ENCODE measurements around the gene OR8B4.
"Not testable (repeated sequence)": the region's sequence is repeated elsewhere in the genome, so short reads cannot be mapped to it uniquely, and the experiment has no call there.

Gene OR8B4

DNA sequence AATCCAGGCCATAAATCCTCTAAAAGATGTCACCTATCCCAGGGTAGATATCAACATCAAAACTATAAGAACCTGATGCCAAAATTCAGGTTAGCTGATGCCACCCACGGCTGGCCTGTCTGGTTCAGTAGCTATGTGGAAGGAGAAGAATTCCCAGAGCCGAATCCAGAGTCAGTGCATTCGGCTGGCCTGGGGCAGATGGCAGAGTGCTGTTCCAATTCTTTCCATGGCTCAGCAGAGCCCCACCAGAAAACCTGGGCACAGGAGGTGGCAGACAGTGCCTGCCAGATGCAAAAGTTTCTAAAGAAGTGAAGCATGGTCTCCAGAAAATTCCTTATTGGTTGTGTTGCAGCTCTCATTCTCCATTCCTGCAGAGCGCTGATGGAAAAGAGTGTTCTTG, 40.7 kb upstream of the OR8B4 start:
- no peak for TF ChIP-seq MAX (IDR thresholded peaks at IDR 0.05; ENCODE audit: low read depth, low read length)
- no peak for TF ChIP-seq MYC (IDR thresholded peaks at IDR 0.05; ENCODE audit: low read depth, low read length)
- TF ChIP-seq, protein P1, sequence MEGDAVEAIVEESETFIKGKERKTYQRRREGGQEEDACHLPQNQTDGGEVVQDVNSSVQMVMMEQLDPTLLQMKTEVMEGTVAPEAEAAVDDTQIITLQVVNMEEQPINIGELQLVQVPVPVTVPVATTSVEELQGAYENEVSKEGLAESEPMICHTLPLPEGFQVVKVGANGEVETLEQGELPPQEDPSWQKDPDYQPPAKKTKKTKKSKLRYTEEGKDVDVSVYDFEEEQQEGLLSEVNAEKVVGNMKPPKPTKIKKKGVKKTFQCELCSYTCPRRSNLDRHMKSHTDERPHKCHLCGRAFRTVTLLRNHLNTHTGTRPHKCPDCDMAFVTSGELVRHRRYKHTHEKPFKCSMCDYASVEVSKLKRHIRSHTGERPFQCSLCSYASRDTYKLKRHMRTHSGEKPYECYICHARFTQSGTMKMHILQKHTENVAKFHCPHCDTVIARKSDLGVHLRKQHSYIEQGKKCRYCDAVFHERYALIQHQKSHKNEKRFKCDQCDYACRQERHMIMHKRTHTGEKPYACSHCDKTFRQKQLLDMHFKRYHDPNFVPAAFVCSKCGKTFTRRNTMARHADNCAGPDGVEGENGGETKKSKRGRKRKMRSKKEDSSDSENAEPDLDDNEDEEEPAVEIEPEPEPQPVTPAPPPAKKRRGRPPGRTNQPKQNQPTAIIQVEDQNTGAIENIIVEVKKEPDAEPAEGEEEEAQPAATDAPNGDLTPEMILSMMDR (IDR thresholded peaks at IDR 0.05; ENCODE audit: low read depth, low read length): no peak
- TF ChIP-seq POLR2A (IDR thresholded peaks at IDR 0.05; ENCODE audit: extremely low read depth, insufficient read length): no peak
- no peak overlapping the region for H3K4me3 ChIP-seq (ENCODE audit: low read depth, low read length)
- no peak for DNase-seq (ENCODE audit: low read depth)

- no peak for TF ChIP-seq POLR2A (IDR thresholded peaks at IDR 0.05; ENCODE audit: extremely low read depth, insufficient read length)
- TF ChIP-seq MAX (IDR thresholded peaks at IDR 0.05; ENCODE audit: low read depth, low read length): no peak
- TF ChIP-seq, protein P1 (IDR thresholded peaks at IDR 0.05; ENCODE audit: low read depth, low read length): no peak
- no peak for TF ChIP-seq MYC (IDR thresholded peaks at IDR 0.05; ENCODE audit: low read depth, low read length)
- no peak overlapping the region for H3K4me3 ChIP-seq (ENCODE audit: low read depth, low read length)
- no peak for DNase-seq (ENCODE audit: low read depth)
Measured at GRCh38 chr11:124463990-124464389, 39.3 kb upstream of the OR8B4 start.

DNA sequence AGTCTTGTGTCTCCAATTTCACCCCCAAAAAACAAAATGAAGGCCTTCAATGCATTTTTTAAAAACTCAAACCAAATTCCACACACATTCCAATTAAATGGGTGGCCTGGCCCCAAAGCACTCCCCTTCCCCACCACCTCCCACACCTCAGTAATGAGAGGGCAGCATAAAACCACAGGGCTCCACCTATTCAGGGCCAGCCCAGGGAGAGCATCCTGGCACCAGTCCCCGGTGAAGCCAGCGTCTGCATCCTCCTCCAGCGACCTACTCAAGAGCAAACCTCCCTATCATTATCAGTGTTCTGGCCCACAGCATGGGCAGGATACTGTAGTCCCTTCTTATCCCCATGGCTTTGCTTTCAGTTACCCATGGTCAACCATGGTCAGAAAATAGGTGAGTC, 38.7 kb upstream of the OR8B4 start:
- TF ChIP-seq MAX (IDR thresholded peaks at IDR 0.05; ENCODE audit: low read depth, low read length): no peak
- no peak for TF ChIP-seq MYC (IDR thresholded peaks at IDR 0.05; ENCODE audit: low read depth, low read length)
- no peak for TF ChIP-seq POLR2A (IDR thresholded peaks at IDR 0.05; ENCODE audit: extremely low read depth, insufficient read length)
- TF ChIP-seq, protein P1 (IDR thresholded peaks at IDR 0.05; ENCODE audit: low read depth, low read length): no peak
- H3K4me3 ChIP-seq (ENCODE audit: low read depth, low read length): no peak overlapping the region
- no peak for DNase-seq (ENCODE audit: low read depth)

- peak; percentile 28 for DNase-seq (ENCODE audit: low read depth)
- H3K4me3 ChIP-seq (ENCODE audit: low read depth, low read length): no peak overlapping the region
- no peak for TF ChIP-seq MAX (IDR thresholded peaks at IDR 0.05; ENCODE audit: low read depth, low read length)
Measured at GRCh38 chr11:124460459-124460858, 35.8 kb upstream of the OR8B4 start.

DNA sequence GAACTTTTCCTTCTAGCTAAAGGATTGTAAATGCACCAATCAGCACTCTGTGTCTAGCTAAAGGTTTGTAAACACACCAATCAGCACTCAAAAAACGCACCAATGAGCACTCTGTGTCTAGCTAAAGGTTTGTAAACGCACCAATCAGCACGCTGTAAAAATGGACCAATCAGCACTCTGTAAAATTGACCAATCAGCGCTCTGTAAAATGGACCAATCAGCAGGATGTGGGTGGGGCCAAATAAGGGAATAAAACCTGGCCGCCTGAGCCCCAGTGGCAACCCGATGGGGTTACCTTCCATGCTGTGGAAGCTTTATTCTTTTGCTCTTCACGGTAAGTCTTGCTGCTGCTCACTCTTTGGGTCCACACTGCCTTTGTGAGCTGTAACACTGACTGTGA, 34.7 kb upstream of the OR8B4 start:
- DNase-seq (ENCODE audit: low read depth); H3K4me3 ChIP-seq (ENCODE audit: low read depth, low read length): not testable (repeated sequence)

DNA sequence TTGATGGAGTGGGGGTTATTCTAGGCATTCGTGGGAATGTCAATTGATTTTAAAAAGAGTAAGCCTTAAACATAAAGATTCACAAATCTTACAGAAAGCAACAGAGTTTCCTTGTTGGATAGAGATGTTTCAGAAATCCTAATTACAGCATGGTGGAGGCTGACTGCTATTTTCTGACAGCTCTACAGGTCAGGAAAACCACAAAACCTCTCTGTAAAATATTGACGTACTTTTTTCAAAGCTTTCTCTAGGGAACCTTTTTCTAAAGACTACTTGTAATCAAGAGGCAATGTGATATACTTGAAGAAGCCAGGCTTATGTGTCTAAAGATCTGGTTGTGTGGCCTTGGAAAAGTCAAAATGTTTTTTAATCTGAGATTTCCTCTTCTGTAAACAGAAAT, 29.9 kb upstream of the OR8B4 start:
- TF ChIP-seq MAX (IDR thresholded peaks at IDR 0.05; ENCODE audit: low read depth, low read length) (no peak), POLR2A (IDR thresholded peaks at IDR 0.05; ENCODE audit: extremely low read depth, insufficient read length) (no peak), MYC (IDR thresholded peaks at IDR 0.05; ENCODE audit: low read depth, low read length) (no peak)
- TF ChIP-seq, protein P1 (IDR thresholded peaks at IDR 0.05; ENCODE audit: low read depth, low read length): no peak
- DNase-seq (ENCODE audit: low read depth): no peak
- no peak overlapping the region for H3K4me3 ChIP-seq (ENCODE audit: low read depth, low read length)

DNA sequence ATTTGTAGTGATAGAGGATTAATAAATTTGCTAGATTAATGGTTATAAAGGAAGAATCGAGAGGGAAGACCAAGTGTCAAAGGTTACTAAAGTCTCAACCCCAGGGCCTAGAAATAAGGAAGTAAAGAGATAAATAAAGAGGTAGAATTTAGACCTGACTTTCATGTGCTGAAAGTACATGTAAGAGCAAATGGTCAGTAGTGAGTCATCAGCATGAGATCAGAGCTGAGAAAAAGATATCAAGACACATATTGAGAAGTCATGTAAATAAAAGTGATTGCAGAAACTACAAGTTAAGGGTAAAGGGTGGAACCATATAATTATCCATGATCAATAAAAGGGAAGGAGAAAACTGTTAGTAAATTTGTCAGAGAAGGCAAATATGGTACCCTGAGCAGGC, 22.2 kb upstream of the OR8B4 start:
- no peak for DNase-seq (ENCODE audit: low read depth)
- no peak for TF ChIP-seq POLR2A (IDR thresholded peaks at IDR 0.05; ENCODE audit: extremely low read depth, insufficient read length)
- TF ChIP-seq MAX (IDR thresholded peaks at IDR 0.05; ENCODE audit: low read depth, low read length): no peak
- TF ChIP-seq, protein P1 (IDR thresholded peaks at IDR 0.05; ENCODE audit: low read depth, low read length): no peak
- no peak for TF ChIP-seq MYC (IDR thresholded peaks at IDR 0.05; ENCODE audit: low read depth, low read length)
- no peak overlapping the region for H3K4me3 ChIP-seq (ENCODE audit: low read depth, low read length)

All from NB4 (cell line).